Femur (tissue), 1 donor: Measurements from ENCODE around the gene KIF14.
"Not testable (repeated sequence)": the region's sequence is repeated elsewhere in the genome, so short reads cannot be mapped to it uniquely, and the experiment has no call there.

Source experiments
- DNase-seq: peaks from one replicate; pipeline ENCODE4 v3.0.0-alpha.2; 2017

The KIF14 gene

GRCh38 chr1:200630515-200630899, 10.0 kb upstream of the KIF14 start:
- DNase-seq, result not testable (repeated sequence)

DNA sequence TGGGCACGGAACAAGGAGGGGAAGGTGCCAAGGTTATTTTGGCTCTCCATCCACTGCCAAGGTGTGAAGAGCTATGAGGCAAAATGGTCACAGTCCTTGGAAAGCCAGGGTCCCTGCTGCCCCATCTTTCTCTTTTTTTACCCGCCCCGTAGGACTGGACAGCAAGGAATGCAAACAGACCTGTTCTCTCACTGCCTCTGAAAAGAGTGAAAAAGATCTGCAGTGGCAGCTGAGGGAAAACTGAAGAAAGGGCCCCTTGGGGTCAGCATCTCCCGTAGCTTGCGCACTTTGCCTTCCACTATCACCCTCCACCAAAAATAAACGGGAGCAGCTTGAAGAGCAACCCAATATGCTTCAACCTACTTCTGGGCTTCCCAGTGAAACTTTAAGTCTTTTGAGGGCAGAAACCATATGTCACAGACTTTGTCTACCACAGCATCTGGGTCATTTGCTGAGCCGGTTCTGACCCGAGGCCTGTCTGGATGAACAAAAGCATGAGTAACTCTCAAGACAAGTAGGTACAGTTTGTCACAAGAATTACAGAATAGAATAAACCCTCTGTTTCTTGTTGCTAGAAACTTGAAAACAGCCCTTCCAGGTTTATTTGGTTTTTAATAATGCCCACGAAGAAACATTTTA, 9.4 kb upstream of the KIF14 start:
- DNase-seq, result no peak

DNA sequence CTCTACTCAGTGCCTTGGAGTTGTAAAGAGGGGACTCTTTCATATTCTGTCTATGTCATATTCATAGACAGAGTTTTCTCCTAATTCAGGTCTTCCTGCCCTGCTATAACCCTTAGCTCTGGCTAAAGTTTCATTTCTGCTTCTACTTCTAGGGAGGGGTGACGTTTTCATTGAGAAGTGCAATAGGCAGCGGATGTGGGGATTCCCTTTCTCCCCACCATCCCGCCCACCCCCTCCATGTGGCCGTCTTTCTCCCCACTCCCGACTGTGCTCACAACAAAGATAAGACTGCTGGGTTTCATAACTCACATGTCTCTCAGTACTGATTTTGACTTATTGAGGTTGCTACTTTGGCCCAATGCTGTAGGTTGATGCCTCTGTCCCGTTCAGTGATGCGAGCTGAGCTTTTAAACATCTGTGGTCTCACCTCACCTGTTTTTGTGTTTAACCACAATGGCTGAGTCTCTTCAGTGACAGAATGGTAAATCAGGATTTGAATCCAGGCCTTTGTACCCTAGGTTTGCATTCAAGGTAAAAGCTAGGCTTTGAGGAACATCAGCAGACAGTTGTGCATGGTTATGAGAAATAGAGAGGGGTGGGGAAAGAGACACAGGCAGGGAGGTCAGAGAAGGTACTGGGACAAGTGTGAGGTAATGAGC, 7.8 kb upstream of the KIF14 start:
- no peak for DNase-seq

DNA sequence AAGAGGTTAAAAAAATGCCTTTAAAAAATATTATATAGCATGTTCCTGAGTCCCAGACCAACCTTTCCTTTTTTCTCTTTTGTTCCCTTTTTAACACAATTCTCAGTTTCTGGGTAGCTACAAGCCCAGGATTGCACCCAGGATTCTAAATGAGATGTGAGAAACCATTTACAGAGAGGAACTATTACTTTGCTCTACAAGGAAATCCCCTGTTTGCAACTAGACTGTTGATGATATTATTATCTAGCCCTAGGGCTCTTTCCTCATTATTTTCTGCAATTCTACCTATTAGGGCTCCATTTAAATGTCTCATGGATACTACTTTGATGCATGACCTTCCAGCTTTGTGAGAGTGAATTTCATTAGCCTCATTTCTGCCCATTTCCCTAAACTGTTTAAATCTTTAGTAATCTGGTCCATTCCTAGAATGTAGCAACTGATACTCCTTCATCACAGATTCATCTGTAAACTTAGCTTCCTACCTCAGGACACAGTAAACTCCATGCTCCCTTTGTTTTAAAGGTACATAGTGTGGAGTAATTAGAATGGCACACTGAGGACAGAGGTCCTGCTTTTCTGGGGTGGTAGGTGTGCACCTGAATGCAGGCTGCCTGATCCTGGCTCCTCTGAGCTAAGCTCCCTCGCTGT, 7.1 kb upstream of the KIF14 start:
- no peak for DNase-seq

- DNase-seq, result no peak
Observed at GRCh38 chr1:200626853-200627534, 6.4 kb upstream of the KIF14 start.

DNA sequence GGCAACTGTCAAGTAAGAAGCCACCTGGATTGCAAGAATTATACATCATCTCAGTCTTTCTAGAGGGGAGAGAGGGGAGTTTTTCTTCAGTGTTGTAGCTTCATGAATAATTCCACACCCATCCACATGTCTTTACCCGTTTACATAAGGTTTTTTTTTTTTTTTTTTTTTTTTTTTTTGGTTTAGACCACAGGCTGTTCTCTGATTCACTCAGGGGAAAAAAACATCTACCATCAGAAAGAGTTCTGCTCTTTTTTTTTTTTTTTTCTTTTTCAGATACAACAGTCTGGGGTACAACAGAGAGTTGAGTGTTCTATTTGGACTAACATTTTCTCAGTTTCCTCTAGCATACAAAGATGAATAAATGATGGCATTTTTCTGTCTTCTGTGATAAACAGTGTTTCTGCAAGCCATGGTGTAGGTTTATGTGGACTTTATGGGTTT, 4.9 kb upstream of the KIF14 start:
- no peak for DNase-seq

- DNase-seq, result no peak
Observed at GRCh38 chr1:200624679-200625335, 4.3 kb upstream of the KIF14 start.

DNA sequence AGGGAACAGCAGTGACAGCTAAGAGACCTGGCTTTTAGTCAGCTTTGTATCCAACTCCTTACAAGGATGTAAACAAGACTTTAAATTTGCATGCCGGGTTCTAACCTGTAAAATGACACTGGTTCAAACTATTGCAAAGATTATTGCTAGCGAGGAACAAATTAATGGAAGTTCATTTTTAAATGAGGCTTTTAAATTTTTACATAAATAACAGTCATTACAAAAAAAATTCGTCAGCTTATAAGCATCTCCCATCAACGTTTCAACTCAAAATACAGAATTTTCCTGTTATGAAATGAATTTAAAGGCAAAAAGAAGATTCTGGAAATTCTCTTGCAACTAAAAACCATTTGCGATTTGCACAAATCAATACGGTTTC, 668 bp downstream of the KIF14 start:
- no peak for DNase-seq

- DNase-seq, result no peak
Observed at GRCh38 chr1:200610846-200611245, 9.7 kb downstream of the KIF14 start.

- DNase-seq, result no peak
Observed at GRCh38 chr1:200602632-200603031, 17.9 kb downstream of the KIF14 start.

DNA sequence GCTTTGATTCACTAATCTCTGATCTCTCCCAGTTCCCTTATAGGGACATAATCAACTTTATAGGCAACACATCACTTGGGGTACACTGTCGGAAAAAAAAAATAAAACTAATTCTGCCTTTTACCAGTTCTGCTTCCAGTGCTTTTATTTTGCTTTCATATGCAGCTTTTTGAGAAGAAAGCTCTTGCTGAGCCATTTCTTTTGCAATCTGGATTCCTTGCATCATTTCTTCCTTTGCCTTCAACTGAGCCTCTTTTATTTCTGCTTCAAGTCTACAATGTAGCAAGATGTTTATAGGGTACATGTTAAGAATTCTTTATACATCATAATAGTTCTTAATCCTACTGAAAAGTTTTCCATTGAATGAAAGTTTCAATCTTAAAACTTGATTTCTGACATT, 30.6 kb downstream of the KIF14 start:
- DNase-seq, result no peak

DNA sequence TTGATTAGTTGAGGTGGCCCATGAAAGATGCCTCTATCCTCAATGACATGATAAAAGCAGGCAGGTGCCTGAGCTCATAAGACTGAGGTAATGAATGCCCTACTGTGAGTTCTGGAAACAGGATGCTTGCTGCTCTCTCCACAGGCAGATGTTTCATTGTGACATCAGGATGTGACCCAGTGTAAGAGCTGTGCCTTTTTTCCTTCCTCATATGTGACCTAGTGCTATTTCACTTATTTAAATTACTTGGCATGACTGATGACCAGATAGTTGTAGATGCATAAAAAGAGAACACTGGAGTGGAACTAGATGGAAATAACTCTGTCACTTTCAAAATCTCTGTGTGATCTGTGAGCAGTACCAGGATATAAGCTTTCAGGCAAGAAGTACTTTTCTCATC, 31.9 kb downstream of the KIF14 start:
- DNase-seq, result peak; percentile 26

- no peak for DNase-seq
Observed at GRCh38 chr1:200564319-200564718, 56.2 kb downstream of the KIF14 start.

GRCh38 chr1:200561856-200562214, 58.7 kb downstream of the KIF14 start:
- DNase-seq, result no peak

DNA sequence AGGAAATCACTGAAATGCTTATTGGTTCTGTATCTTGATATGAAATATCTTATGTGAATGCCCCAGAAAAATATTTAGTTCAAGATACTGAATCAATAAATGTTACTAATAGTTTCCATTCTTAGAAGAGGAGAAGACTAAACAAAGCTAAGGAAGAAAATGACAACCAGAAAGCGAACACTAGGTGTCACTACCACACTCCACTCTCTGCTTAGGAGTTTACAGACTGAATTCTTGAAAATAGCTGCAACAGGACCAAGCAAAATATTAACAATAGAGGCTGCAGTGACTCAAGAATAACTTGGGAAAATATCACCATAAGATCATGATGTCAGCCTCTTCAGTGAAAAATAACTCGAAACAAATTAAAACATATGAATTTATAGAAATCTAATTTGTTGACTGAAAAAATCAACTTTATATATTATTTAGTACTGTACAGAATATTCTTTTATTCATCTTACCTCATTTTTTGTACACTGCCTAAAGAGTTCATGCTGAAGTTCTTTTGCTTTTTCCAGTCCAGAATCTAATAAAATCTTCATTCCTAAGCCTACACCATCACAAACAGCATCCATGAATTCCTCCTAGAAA, 61.6 kb downstream of the KIF14 start:
- DNase-seq, result no peak

- DNase-seq, result no peak
Observed at GRCh38 chr1:200556002-200556401, 64.5 kb downstream of the KIF14 start.

DNA sequence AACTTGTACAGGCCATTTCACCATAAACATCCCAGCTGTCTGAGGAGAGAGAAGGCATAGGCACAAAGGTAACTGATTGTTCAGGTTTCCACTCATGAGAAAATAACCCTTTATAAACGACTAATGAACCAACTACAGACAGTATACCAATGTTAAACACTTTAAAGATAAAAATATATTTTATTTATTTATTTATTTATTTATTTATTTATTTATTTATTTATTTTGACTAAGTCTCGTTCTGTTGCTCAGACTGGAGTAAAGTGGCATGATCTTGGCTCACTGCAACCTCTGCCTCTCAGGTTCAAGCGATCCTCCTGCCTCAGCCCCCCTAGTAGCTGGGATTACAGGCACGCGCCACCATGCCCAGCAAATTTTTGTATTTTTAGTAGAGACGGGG, 67.8 kb downstream of the KIF14 start:
- not testable (repeated sequence) for DNase-seq

GRCh38 chr1:200550367-200550766, 70.2 kb downstream of the KIF14 start:
- no peak for DNase-seq

DNA sequence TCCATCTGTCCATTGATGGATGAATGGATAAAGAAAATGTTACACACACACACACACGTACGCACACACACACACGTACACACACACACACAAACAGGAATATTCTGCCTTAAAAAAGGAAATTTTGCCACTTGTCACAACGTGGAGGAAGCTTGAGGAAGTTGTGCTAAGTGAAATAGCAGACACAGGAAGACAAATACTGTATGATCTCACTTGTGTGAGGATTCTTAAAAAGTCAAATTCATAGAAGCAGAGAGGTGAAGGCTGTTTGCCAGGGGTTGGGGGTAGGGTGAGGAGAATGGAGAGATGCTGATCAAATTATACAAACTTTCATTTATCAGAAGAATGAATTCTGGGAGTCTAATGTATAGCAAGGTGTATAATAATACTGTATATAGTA, 73.2 kb downstream of the KIF14 start:
- no peak for DNase-seq

- no peak for DNase-seq
Observed at GRCh38 chr1:200546577-200546976, 74.0 kb downstream of the KIF14 start.

GRCh38 chr1:200542162-200542561, 78.4 kb downstream of the KIF14 start:
- no peak for DNase-seq

- no peak for DNase-seq
Observed at GRCh38 chr1:200540281-200540680, 80.3 kb downstream of the KIF14 start.

DNA sequence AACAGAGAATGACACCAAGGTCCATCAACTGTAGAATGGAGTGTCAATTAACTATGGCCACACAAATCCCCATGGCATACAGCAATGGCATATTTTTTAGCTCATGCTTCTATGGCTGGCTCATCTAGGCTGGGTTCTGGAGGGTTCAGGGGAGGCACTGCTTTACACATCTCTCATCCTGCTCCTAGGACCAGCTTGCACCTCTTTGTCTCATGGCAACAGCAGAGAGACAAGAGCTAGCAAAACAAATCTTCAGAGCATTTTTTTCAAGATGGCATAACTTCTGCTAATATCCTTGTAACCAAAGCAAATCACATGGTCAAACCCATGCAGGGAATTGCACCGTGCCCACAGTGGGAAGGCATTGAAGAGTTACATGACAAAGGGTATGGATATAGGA, 82.4 kb downstream of the KIF14 start:
- DNase-seq, result no peak
